Activated T-cell treated with anti-CD3 and anti-CD28 coated beads for 1 hour (primary cell): ENCODE measurements around the gene DRGX.

ENCODE experiments used
- DNase-seq: peaks from one replicate; pipeline ENCODE4 v3.0.0-alpha.2; 2020; ENCODE audit warnings: low read depth

DRGX gene

DNA sequence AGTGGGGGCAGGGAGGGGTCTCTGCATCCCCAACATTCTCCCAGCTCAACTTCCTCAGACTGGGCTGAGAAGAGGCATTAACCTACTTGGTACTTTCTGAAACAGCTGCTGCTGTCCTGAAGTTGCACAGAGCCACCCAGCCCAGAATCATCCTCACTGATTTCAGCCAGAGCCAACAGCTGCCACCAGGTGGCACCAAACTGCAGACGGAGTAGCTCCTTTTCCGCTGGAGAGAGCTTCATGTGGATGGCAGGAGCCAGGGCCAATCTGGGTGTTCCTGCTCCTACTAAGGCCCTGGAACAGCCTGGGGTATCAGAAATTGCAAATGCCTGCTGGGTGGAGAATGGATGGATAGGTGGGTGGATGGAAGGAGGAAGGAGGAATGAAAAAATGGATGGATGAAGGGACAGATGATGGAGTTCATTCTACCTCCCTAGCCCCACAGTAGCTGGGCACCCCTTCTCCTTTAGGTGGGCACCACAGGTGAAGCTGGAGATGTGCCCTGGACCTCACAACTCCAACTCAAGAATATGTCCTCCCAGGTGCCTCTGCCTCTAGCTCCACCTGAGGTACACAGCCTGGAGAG lies 11.8 kb upstream of the DRGX start:
- DNase-seq = peak; percentile 73

DNA sequence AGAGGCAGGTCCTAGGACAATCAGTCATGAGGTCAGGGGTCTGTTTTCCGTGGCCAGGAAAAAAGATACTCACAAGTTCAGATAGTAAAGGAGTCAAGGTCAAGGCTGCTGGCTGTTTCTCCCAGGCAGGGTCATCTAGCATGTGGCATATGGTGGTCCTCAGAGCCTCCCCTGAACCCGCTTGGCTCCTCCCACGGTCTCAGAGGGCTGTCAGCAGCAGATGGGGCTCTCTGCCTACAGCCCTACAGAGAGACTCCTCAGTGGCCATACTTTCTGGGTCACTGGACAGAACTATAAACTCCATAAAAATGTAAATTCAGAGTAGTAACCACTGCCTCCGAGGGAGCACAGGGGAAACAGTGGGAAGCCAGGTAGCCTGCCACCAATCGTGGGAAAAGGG lies 11.3 kb upstream of the DRGX start:
- no peak for DNase-seq

DNA sequence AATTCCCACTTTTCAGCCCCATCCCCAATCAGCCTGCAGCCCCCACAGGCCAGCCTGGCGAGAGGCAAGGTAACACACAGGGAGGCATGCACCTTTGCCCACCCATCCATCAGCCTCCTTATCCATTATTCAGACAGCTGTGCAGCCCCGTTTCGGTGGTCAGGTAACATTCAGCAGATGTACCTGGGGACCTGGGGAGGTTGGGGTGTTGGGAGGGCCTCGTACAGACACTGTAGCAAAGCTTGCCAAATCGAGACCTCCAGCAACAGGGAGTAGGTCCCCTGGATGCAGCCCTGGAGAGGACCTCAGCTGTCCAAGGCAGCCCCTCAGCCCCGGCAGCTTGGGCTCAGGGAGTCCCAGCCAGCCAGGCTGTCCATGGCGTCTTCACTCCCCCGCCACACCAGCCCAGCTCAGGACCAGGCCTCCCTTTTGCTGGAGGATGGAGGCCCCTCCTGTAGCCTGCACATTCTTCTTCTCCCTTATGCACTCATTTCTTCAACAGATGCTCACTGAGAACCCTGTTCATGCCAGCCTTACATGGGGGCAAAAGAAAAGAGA lies 8.5 kb upstream of the DRGX start:
- no peak for DNase-seq

DNA sequence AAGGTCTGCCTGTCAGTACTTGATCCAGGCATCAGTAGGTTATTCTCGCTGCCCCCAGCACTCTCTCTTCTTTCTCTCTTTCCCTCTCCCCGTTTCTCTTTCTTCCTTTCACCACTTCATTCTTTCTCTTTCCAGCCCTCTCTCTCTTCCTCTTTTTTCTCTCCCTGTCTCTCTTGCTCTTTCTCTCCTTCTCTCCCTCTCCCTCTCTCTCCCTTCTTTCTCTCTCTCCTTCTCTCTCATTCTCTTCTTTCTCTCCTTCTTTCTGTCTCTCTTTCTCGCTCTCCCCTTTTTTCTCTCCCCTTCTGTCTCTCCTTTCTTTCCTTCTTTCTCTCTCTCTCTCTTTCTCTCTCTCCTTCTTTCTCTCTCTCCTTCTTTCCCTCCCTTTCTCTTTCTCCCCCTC lies 7.5 kb upstream of the DRGX start:
- no peak for DNase-seq

DNA sequence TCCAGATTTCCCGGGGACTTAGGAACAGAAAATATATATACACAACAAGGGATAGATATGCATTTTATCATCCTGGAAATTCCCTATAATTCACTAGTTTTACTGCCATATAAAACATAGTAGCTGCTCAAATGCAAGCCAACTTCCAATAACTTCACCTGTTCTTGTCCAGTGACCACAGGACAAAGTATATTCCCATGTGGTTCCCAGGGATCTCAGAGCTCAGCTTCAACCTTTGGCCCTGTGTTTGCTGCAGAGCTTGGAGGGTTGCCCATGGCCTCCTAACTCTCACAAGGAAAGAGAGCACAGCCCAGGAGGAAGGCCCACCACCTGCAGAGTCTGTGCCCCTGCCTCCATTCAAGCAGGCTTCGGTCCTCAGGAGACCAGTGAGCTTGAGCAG lies 4.5 kb upstream of the DRGX start:
- no peak for DNase-seq

DNA sequence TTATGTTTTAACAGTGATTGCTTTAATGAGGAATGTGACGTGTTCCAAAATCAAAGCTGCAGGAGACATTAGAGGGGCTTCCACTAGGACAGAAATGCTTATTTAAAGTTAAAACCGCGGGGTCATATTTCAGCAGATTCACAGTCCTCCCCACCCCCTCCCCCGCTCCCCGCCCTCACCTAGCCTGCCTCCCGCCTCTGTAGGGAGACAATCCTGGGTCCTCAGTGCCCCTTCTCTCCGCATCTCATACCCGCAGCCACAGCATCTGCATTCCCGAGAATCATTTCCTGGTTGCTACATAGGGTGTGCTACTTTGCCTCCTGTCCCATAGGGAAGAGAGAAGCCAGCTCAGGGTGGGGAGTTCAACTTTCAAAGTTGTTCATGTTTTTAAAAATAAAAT lies 3.1 kb upstream of the DRGX start:
- DNase-seq = no peak

DNA sequence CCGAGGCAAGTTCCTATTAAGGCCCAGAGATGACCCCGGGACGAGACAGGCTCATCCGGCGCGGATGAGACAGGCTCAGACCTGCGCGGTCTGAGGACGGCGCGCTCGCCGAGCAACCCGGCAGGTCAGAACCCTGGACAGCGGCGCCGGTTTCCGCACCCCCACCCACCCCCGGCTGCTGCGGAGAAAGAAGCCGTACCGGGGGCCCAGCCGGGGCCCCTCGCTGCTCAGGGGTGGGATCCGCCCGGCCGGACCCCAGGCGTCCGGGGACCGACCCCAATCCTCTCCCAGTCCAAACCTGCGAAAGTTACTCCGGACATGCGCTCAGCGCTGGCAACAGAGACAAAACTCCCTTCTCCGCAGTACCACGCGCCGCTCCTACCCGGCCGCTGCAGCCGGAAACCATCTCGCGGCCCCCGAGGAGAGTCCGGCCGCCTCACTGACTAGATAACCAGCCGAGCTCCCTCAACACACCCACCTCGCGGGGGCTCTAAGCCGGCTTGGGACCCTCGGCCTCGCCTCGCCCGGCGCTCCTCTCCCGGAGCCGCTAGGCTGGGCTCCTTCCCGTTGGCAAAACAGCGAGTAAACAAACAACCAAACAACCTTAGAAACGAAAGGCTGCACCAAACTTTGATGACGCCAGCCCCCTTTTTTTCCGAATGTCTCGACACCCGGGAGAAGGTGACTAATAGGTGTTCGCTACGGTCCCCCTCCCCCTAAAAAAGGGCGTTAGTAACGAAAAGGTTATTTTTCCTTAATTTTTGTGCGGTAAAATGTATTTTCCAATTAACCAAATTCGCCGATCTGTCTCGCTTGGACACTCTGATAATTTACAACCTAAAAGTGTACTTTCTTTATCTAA lies 2.3 kb upstream of the DRGX start:
- peak; percentile 20 for DNase-seq

DNA sequence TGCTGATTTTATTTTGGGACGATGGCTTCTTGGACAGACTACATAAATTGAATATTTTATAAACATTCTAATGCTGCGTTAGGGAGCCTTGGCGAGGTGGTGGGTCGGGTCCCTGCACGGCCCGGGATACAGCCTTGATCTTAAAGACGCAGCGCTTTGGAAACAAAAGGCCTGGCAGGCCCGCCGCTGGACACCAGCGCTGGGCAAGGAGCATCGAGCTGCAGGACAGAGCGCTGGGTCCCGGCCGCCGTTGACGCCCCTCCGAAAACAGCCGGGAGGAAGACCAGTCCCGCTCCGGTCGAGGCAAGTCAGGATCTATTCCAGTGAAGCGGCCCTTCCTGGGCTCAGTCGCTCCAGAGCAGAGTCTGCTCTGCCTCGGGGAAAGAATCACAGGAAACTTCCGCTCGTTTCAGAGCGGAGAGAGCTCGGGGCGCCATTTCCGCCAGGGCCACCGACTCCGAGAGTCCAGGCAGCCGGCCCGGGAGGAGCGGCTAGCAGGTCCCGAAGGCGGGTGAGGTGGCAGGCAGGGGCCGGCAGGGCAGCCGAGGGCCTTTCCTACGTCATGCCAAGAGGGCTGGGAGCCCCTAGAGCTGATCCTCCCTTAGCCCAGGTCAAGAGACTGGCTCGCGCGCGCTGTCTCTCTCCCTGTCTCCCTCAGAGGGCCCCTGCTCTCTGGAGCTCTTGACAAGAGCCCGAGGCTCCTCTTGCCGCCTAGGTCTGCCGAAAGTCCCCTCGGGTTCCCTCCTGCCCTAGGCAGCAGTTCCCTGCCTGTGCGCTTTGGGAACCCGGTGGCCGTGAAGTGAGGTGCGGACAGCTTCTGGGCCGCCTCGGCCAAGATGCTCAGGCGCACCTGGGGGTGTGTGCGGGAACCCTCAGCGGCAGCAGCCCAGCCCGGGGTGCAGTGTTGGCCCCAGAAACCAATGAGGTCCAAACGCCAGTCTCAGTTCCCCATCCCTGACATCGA lies 1.4 kb upstream of the DRGX start:
- DNase-seq = no peak

DNA sequence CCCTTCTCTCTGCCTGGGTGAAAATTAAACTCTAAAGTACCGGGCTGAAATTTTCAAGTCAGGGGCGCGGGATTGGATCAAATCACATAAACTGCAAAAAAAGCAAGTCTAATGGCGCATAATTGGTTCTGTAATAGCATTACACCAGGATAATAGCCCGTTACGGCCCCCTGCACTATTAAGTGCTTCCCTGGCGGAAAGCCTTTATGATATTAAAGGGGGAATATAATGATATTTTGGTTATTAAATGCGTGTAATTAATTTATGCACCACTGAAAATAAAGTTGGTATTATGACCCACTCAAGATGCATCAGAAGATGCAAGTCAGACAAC lies 744 bp upstream of the DRGX start:
- no peak for DNase-seq

DNA sequence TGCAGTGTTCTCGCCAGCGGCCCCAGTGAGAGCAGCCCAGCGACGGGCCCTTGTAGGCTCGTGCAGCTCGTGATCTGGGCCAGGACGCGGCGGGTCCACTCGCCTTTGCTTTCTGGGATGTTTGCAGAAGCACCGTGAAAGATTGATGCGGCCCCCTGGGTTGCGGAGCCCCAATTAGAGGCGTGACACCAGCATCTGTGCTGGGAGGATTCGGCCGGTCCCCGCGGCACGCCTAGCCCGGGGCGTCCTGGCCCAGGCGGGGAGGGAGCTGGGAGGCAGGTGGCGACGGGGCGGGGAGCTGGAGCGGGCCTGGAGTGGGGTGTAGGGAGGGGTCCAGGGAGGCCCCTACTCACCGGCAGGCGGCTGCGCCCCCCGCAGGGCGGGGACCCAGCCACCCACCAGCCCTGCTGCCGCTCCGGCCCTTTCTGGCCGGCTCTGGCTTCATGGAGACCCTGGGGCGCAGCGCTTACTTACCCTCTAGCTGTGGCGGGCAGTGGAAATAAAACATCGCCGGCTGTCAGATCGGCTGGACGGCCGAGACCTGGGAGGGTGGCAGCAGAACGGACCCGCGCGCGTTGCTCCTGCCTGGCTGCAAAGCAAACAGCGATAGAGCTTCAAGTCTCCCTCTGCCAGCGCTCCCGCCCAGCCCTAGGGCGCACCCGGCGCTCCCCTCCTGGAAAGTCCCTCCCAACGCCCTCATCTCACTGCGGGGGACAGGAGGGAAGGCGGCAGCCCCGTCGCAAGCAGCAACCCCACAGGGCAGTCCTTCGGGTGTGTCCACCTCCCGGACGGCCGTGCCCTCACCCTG lies 752 bp downstream of the DRGX start:
- DNase-seq = no peak

DNA sequence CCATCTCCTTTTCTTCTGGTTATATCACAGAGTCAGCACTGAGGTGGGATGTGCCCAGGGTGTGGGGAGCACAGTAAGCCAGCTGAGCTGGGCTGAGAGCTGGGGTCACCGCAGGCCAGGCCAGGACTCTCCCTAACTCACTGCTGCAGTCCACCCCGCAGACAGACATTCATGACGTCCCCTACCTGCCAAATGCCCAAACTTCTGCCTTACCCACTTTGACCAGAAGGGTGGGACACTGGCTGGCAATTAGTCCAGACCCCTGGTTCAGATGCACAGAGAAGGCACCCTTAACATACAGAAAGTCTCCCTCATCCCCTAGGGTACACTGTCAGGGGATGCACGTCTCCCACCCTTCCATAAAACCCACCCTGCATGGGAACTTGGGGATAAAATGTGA lies 2.1 kb downstream of the DRGX start:
- DNase-seq = no peak

DNA sequence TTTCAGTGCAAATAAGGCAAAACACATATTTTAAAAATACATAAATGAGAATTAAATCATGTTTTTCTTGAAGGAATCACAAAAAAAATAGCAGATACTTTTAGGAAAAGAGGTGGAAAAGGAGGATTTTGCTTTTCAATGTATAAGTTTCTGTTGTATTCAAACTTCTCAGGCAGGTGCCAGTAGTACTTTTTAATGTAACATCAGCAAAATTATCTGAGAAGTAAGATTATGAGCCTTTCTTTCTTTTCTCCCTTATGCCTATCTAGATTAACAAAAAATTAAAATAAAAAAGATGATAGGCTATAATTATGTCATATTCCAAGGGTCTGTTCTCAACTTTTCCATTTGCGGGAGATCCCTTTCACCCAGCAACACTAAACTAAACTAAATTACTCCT lies 2.6 kb downstream of the DRGX start:
- DNase-seq = no peak

DNA sequence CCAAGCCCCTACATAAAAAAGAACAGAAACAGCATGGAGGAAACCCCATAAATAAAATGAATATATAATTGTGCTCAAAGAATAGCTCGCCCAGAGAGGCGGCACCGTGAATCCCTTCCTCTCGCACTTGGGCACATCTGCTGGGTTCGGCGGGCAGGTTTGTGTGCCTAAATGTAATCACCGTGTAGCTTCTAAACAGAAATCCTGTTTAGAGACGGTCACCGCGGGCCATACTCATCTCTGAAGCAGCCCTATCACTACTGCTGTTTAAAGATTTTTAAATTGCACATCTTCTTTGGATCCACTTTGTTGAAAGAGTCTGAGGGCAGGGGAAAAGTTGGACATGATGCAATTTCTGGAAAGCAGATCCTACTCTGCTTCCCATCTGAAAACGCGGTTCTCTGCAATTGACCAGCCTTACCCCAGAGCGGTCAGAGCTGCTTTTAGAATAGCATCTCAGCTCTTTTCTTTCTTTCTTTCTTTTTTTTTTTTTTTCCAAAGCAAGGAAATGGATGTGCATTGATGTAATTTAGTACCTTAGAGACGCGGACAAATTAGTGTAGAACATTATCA lies 6.4 kb downstream of the DRGX start:
- DNase-seq = no peak

DNA sequence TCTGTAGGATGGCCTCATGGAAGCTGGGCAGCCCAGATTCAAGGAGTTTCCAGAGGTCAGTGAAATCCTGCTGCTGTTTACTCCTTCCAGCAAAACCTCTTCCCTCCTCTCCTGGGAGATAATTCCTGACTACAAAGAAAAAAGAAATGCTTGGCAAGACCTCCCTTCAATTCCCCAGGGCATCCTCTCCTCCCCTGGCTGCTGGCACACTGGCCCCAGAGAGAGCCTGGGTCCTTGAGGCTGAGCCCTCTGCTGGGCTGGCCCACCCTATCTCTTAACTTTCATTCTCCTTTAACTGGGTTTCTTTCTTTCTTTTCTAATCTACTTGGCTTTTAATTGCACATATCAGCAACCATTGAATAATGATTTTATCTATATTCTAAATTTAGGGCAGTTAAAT lies 7.7 kb downstream of the DRGX start:
- no peak for DNase-seq

DNA sequence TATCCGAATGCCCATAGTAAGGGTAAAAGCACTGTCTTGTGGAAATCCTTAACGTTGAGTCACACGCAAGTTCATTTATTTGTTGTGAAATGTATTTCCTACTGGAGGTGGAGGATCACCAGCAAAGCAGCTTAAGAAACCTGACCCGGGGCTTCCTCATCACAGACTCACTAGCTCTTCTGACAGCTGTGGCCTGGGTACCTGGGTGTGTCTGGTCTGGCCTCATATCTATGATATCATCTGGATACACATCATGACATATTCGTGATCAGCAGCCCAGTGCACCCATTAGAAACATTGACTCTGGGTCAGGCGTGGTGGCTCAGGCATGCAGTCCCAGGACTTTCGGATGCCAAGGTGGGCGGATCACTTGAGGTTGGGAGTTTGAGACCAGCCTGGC lies 8.8 kb downstream of the DRGX start:
- DNase-seq = no peak

DNA sequence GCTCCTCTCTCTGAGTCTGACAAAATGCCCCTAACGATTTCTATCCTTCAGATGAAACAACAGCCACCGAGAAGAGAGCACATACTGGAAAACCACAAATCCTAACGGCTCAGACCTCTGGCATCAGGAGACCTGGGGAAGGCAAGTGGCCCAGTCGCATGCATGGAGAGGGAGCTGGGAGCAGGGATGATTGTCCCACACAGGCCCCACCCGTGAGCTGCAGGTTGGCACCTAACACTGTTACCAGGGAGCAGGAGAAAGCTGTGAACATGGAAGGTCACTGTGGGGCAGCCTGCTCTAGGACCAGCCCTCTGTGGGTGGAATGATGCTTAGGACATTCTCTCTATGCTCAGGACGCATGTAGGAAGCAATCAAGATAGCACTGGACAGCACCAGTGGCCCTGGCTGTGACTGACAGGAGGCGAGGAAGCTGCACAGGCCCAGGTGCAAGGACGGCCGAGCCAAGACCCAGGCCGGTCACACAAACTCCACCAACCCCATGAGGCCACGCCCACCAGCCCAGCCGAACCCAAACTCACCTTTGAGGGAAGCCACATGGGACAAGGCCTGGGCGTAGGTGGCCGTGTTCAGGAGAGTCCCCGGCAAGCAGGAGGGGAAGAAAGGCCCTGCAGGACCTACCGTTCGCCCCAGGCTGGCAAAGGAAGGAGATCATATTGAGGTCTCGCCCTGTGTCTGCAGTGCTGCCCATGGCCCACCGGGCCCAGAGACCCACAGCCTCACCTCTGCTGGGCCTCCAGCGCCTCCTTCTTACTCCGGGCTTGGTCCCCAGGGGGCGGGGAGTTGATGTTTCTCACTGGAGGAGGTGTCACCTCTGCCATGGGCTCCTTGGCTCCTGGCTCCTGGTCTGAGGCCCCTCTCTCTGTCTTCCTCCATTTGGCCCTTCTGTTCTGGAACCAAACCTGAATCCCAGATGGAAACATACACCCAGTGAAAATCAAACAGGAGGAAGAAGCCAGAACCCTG lies 9.7 kb downstream of the DRGX start:
- no peak for DNase-seq

DNA sequence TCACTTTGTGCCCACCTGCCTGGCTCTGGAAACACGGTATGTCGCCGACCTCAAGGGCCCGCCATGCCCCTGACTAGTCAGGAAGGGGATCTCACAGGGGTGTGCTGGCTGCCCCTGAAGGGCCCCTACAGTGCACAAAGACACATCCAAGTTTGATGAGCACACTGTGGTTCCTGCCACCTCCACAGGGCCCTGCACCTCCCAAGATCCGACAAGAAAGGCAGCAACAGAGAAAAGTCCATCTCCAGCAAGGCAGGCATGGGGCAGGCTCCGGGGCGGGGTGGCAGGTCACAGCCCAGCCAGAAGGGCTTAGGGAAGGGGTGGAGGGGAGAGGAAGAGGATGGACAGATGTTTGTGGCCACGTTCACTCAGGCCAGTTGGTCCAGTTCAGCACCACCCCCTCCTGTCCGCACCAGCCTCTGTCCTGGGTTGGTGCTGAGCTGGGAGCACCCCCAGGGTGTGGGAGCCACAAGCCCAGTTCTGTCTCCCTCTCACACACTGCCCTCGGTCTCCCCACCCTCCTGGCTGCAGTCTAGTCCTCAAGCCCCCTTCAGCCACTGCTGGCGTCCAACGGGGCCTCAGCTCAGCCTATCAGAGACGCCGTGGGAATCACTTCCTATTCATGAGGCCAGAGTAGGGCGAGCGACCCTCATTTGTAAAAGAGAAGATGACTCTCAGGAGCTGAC lies 11.5 kb downstream of the DRGX start:
- DNase-seq = no peak

DNA sequence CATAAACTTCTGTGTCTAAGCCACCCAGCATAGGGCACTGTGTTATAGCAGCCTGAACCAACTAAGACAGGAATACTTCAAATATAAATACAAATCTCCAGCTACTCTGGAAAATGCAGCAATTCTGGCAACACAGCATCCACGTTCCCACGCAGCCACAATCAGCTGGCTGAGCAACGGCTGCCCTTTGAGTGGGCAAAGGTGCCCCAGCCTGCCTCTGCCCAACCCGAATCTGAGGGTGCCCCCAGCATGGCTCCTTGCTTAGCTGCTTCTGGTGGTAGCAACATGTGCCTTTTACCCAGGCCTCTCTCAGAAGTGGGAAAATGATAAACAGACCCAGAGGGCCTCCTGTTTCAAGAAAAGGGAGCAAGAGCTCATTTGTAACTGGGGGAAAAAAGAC lies 12.0 kb downstream of the DRGX start:
- DNase-seq = no peak

DNA sequence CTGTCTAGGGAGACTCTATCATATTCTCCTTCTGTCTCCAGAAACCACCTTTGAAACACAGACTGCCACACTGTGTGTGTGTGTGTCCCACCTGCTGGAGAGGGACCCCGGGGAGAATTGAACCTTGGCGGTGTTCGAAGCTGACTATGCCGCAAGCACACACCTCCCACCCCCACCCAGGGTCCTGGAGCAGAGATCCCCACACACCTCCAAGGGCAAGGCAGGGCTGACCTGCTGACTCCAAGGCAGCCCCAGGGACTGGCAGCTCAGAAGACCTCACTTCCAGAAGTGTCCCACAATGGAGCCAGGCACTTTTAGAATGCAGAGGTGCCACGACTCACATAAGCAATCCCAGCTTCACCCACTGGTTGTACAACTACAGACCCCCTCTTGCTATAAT lies 13.1 kb downstream of the DRGX start:
- no peak for DNase-seq

DNA sequence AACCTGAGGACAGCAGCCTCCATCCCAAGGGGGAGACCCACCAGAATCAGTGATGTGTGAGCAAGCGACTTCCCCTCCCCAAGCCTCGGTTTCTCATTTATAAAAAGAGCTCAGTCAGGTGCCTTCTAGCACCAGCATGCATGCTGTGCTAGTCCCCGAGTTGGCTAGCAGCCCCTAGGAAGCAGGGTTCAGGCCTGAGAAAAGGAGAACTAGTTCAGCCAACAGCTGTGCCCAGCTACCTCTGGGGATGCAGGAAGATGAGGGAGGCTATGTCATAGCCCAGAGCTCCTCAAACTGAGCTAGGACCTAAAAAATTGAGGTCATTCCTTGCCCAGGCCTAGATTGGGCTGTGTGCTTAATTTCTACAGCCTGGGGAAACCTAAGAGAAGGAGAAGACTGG lies 13.7 kb downstream of the DRGX start:
- no peak for DNase-seq
